Ascending aorta (tissue), 2 donors: ENCODE results near the gene ALOX12B. TPM values are rescaled to one million over a fixed set of nuclear protein-coding genes. Genes with fewer than 3 reads are reported as not detected.
"Not testable (repeated sequence)": the region's sequence is repeated elsewhere in the genome, so short reads cannot be mapped to it uniquely, and the experiment has no call there.

Experiments used
- DNase-seq, 2 donors: peaks; one replicate each; pipeline ENCODE4 v3.0.0-alpha.2; 2019; ENCODE audit warnings: low spot score in 2 of 2
- H3K27ac ChIP-seq, 2 donors: fragments of 200-600 bp; sonication (generic); one replicate each; pipeline ENCODE4 v1.5.1; 2016 to 2017; ENCODE audit warnings: mild to moderate bottlenecking in 1 of 2
- H3K27me3 ChIP-seq: fragments of 200-600 bp; sonication (generic); one replicate; pipeline ENCODE4 v1.5.1; 2017
- H3K36me3 ChIP-seq, 2 donors: fragments of 200-600 bp; sonication (generic); one replicate each; pipeline ENCODE4 v1.5.1; 2016
- H3K4me1 ChIP-seq, 2 donors: fragments of 200-600 bp; sonication (generic); one replicate each; pipeline ENCODE4 v1.5.1; 2016 to 2017; ENCODE audit warnings: mild to moderate bottlenecking in 1 of 2
- H3K4me3 ChIP-seq, 2 donors: fragments of 200-600 bp; sonication (generic); one replicate each; pipeline ENCODE4 v1.5.1; 2016 to 2017; ENCODE audit warnings: mild to moderate bottlenecking in 1 of 2
- H3K9me3 ChIP-seq, 2 donors: fragments of 200-600 bp; sonication (generic); one replicate each; pipeline ENCODE4 v1.5.1; 2016
- CTCF ChIP-seq, 3 experiments: fragments of 200-600 bp in 2 of 3; fragments of 450-650 bp in 1 of 3; sonication (generic) in 2 of 3; IDR thresholded peaks; one replicate each; pipeline ENCODE4 v1.5.1; 2016 to 2019; ENCODE audit warnings: antibody characterized with exemption in 3 of 3, mild to moderate bottlenecking in 1 of 3, moderate library complexity in 1 of 3
- intact Hi-C: fragments of 100-400 bp; cut with DNase I; formaldehyde crosslinking; loops from one replicate; pipeline ENCODE4 v1.15.1; 2023
- total RNA-seq: library from RNA; depleted of rRNA; stranded (reverse); fragments of >200 nt; gene quantifications from one replicate; pipeline ENCODE4 v1.1.0, GENCODE V29; 2016

The ALOX12B gene
- total RNA-seq, 1 donor from 2014 or later: not detected

- intact Hi-C loops: loop anchor here (5.0 kb wide), 2 partner anchors 34 to 259 kb away; partner anchors contain the start of genes CYB5D1, NAA38 and TMEM88
- Histone ChIP-seq H3K4me3 (no peak overlapping the region), H3K36me3 (no peaks in the 10 kb centered on the region), H3K9me3 (no peaks in the 10 kb centered on the region), H3K27ac (no peak overlapping the region), H3K4me1 (peaks cover 10 to 22% of the 10 kb centered on the region in 2 donors), H3K27me3 (peaks cover 3% of the 10 kb centered on the region)
- TF ChIP-seq CTCF (IDR thresholded peaks at IDR 0.05): no peak
- no peak for DNase-seq
These were observed 29.3 kb upstream of the ALOX12B start for GRCh38 chr17:8116776-8117175.

GRCh38 chr17:8110907-8111306 is 23.4 kb upstream of the ALOX12B start:
- intact Hi-C loops: no loop called here
- TF ChIP-seq CTCF (IDR thresholded peaks at IDR 0.05): no peak
- peaks cover 7% of the 10 kb centered on the region for H3K27me3 ChIP-seq

GRCh38 chr17:8110456-8110804 is 22.9 kb upstream of the ALOX12B start:
- Histone ChIP-seq H3K27me3 (peaks cover 7% of the 10 kb centered on the region), H3K4me3 (peak overlapping the region in 1 of 2 donors; percentile 1), H3K36me3 (no peaks in the 10 kb centered on the region), H3K27ac (no peak overlapping the region), H3K4me1 (peaks cover 0 to 6% of the 10 kb centered on the region in 2 donors), H3K9me3 (no peaks in the 10 kb centered on the region)
- intact Hi-C loops: no loop called here
- no peak for DNase-seq
- no peak for TF ChIP-seq CTCF (IDR thresholded peaks at IDR 0.05)

More at GRCh38 chr17:8110907-8111306, 23.4 kb upstream of the ALOX12B start:
- no peak overlapping the region for H3K4me3 ChIP-seq
- no peak overlapping the region for H3K27ac ChIP-seq
- H3K9me3 ChIP-seq: no peaks in the 10 kb centered on the region
- H3K36me3 ChIP-seq: no peaks in the 10 kb centered on the region
- no peak for DNase-seq
- peaks cover 0 to 6% of the 10 kb centered on the region in 2 donors for H3K4me1 ChIP-seq

- Histone ChIP-seq H3K4me1 (peaks cover 0 to 6% of the 10 kb centered on the region in 2 donors), H3K27ac (no peak overlapping the region), H3K36me3 (no peaks in the 10 kb centered on the region), H3K4me3 (peak overlapping the region; percentile 1 to 9), H3K9me3 (no peaks in the 10 kb centered on the region), H3K27me3 (peaks cover 7% of the 10 kb centered on the region)
- TF ChIP-seq CTCF (IDR thresholded peaks at IDR 0.05): peak; percentile 48 to 74 (median 59)
- intact Hi-C loops: no loop called here
- DNase-seq: peak in 1 of 2 donors; percentile 74
These were observed 22.3 kb upstream of the ALOX12B start for GRCh38 chr17:8109661-8110455.

GRCh38 chr17:8108972-8109660 is 21.6 kb upstream of the ALOX12B start:
- Histone ChIP-seq H3K9me3 (no peaks in the 10 kb centered on the region), H3K4me3 (no peak overlapping the region), H3K27me3 (peaks cover 7% of the 10 kb centered on the region), H3K4me1 (peaks cover 0 to 6% of the 10 kb centered on the region in 2 donors), H3K27ac (no peak overlapping the region), H3K36me3 (no peaks in the 10 kb centered on the region)
- DNase-seq: no peak
- intact Hi-C loops: no loop called here
- no peak for TF ChIP-seq CTCF (IDR thresholded peaks at IDR 0.05)

GRCh38 chr17:8106980-8107379 is 19.5 kb upstream of the ALOX12B start:
- intact Hi-C loops, DNase-seq, H3K27ac ChIP-seq, H3K9me3 ChIP-seq, H3K4me3 ChIP-seq, H3K27me3 ChIP-seq, H3K4me1 ChIP-seq, H3K36me3 ChIP-seq: not testable (repeated sequence)
